GM20431 (cell line): ENCODE measurements around the gene TRABD.
"Not testable (repeated sequence)": the region's sequence is repeated elsewhere in the genome, so short reads cannot be mapped to it uniquely, and the experiment has no call there.

Experiments used
- in situ Hi-C: fragments of 300-500 bp; cut with MseI, MboI; formaldehyde crosslinking; loops from one replicate; pipeline ENCODE4 v1.15.0; 2020; ENCODE audit warnings: low sequenced_read_pairs; ENCODE audit not compliant: unreplicated experiment

Gene TRABD

DNA sequence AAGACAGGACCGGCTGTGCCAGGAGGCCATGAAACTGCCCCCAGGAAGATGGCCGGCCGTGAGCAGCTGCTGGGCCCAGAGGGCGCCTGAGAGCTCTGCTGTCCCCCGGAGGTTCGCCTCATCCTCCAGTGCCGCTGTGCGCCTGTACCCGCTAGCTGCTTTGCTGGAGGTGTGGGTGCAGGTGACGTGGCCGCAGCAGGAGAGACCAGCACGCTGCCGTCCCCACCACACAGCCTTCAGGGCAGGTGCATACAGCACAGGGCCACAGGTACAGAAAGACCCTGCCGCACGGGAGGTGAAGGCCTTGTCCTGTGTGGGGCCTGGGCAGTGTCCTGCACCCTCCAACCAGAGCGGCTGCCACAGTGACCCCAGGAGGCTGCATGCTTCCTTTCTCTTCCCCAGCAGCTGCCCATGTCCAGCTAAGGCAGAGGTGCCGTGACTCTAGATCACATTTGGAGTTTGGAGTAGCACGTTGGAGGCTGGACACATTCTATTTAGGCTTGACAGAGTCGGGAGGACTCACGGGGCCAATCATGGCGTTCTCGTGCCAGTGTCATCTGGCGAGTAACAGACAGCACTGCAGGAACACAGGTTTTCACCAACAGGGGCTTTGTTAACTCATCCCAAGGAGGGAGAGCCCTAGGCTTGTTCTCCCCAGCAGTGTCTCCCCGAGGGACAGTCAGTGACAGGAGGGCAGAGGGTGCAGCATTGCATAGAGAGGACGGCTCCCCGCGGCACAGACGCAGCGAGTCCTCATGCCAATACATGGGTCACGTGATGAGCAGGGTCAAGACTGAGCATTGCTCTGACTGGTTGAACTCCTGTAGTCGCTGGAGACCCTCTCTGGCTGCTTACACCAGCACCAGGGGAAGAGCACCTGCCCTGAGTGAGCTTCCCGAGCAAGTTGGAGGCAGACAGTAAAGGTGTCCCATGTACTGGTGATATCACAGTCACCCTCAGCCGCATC lies 33.9 kb upstream of the TRABD start:
- in situ Hi-C loops = no loop called here

DNA sequence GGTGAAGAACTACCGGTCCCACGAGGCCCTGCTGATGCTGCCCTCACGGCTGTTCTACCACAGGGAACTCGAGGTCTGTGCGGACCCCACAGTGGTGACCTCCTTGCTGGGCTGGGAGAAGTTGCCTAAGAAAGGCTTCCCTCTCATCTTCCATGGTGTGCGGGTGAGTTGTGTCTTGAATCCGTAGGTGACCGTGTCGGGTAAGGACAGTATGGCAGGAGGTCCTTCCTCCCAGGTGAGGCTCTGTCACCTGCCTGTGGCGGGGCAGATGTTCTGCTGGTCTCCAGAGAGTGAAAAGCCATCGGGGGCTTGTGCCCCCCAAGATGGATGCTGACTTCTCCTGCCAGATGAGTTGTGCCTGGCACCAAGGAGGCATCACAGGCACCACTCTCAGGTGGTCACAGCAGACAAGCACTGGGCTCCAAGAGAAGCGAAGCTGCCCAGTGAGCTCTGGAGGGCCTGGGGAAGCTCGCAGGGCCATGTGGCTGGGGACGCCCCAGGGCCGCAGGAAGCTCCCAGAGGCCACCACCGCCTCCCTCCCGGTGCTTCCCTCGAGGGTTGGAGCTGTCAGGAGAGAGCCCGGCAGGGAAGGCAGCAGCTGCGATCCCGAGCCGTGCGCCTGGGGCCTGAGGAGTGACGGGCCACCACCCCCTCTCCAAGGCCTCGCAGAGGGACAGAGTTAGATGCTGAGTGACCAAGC lies 32.5 kb upstream of the TRABD start:
- in situ Hi-C loops = no loop called here

DNA sequence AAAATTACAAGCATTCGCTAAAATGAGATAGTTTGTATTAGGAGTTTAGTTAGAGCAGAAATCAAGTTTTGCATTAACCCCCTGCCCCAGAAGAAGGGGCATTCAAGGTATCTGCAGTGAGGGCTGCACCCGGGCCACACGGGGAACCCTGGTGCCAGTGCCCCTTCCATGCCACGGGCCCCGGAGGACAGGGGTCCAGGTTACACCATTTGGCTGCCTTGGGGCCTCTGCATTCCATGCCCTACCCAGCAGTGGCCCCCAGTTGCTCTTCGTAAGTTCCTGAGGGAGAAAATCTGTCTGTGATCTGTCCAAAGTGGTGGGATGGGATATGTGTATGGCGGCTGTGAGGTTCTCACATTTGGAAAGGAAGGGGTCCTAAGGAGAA lies 32.0 kb upstream of the TRABD start:
- in situ Hi-C loops = no loop called here

DNA sequence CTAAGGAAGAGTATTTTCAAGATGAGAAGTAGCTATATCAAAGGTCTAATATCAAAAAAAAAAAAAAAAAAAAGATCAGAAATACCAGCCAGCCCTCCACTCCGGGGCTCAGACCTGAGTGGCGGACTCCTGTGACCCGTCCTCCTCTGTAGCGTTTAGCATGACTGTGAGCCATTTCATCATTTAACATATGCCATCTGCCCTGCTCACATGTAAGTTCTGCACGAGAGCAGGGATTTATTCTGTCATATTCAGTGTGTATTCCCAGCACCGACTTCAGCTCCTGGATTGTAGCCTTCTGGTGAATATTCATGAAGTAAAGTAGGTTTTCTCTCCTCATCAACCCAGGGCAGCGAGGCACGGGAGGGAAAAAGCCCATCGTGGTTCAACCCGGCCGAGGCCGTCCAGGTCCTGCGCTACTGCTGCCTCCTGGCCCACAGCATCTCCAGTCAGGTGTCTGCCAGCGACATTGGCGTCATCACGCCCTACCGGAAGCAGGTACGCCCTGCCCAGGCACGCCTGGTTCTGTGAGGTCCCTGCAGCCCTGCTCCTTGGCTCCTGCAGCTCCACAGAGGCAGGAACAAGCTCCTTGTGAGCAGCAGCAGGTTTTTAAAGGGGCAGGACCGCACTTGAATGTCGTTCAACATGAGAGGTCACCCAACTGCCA lies 27.9 kb upstream of the TRABD start:
- in situ Hi-C loops = no loop called here

DNA sequence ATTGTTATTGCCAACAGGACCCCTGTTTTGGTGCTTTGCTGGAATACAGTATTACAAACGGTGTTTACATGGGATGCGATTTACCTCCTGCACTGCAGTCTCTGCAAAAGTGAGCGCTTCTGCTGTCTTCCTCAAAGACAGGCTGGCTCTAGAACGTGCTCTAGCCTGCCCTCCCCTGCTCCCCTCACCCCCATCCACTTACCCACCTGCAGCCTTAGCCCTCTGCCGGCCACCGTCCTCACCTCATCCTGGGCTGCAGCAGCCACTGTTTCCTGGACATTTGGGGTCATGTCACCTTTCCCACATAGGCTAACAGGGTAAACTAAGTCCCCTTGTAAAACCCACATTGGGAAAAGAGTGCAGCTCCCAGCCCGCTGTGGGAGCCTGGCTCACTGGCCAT lies 24.8 kb upstream of the TRABD start:
- in situ Hi-C loops = no loop called here

DNA sequence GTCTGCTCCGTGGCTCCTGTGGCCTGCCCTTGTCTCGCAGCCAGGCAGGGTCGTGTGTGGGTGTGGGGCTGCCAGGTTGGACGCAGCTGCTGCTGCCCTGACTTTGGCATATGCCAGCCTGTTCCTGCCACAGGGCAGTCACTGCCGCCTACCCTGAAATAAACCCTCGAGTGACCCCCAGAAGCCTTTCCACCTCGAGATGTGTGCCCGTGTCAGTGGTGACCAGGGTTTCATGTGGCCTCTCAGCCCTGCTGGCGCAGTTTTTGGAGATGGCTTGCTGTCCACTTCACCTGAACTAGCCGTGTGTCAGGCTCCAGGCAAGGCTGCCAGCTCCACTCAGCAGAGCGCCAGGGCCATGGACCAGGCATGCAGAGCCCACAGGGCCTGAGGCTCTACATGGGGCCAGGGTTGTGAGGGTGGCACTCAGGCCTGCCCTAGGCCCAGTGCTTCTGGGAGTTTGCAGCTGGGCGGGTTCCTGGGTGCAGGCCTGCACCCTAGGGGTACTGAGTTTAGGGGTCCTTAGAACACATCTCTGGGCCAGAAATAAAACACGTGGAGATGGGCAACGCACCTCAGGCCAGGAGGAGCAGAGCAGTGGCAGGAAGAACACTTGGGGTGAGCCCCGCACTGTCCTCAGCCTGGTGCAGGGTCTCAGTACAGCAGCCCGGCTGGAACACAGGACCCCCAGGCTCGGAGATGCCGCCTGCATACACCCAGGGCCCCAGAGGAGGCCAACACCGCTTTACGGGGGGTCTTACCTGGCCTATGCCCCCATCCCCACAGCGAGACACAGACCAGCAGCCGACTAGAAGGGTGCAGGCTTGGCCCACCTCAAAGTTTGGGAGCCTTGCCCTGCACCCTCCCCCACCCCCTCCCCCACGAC lies 24.0 kb upstream of the TRABD start:
- in situ Hi-C loops = no loop called here

DNA sequence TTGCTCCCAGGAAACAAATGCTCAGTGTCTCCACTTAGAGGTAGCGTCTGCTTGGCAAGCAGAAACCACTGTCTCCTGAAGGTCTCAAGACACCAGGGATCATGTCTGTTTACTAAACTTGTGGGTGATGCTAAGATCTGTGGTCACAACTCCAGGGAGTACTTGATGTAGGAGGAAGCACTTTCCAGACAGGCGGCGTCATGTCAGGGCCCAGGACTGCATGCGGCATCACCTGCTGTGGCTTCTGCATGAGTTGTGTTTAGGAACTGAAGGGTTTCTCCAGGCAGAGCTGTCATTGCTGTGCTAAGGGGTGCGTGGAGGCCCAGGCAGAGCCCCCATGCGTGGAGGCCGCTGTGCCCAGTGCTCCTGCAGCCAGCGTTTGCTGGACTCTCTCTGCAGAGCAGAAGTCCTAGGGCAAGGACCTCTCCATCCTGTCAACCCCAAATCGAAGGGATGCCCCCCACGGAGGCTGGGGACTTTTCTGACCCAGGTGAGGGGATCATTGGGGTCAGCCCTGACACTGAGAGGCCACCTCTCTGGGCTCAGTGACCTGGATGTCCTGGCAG lies 23.2 kb upstream of the TRABD start:
- in situ Hi-C loops = no loop called here

DNA sequence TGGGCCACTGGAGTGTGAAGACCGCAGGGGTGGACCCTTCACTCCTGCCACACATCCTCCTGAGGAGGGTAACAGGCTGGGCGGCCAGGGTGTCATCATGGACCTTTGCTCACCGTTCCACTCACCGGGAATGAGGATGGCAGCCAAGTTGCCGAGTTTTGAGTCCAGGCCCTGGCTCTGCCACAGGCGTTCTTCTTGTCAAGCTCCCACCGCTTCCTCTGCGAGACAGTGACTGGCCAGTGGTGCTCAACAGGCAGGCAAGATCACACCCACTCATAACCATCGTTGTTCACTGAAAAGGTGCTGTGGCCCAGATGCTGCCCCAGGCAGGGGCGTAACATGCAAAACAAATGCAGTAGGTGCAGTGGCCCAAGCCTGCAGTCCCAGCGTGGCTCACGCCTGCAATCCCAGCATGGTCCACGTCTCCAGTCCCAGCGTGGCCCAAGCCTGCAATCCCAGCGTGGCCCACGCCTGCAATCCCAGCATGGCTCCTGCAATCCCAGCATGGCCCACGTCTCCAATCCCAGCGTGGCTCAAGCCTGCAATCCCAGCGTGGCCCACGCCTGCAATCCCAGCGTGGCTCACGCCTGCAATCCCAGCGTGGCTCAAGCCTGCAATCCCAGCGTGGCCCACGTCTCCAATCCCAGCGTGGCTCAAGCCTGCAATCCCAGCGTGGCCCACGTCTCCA lies 20.1 kb upstream of the TRABD start:
- in situ Hi-C loops = no loop called here

DNA sequence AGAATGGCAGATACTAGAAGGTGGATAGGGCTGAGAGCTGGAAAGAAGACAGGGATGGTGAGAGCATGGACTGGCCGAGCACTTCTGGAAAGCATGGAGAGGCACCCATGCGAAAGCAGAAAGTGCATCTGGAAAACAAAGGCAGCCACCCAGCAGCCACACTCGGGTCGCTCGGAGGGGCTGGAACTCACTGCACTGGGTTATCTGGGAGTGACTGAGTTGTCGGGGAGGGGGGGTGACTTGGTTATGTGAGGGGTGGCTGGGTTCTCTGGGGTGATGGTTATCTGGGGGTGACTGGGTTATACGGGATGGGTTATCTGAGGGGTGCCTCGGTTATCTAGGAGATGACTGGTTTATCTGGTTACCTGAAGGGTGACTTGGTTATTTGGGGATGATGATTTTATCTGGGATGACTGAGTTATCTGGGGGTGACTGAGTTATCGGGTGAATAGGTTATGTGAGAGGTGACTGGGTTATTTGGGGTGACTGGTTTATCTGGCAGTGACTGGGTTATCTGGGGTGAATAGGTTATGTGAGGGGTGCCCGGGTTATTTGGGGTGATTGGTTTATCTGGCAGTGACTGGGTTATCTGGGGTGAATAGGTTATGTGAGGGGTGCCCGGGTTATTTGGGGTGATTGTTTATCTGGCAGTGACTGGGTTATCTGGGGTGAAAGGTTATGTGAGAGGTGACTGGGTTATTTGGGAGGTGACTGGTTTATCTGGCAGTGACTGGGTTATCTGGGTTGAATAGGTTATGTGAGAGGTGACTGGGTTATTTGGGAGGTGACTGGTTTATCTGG lies 17.8 kb upstream of the TRABD start:
- in situ Hi-C loops = no loop called here

DNA sequence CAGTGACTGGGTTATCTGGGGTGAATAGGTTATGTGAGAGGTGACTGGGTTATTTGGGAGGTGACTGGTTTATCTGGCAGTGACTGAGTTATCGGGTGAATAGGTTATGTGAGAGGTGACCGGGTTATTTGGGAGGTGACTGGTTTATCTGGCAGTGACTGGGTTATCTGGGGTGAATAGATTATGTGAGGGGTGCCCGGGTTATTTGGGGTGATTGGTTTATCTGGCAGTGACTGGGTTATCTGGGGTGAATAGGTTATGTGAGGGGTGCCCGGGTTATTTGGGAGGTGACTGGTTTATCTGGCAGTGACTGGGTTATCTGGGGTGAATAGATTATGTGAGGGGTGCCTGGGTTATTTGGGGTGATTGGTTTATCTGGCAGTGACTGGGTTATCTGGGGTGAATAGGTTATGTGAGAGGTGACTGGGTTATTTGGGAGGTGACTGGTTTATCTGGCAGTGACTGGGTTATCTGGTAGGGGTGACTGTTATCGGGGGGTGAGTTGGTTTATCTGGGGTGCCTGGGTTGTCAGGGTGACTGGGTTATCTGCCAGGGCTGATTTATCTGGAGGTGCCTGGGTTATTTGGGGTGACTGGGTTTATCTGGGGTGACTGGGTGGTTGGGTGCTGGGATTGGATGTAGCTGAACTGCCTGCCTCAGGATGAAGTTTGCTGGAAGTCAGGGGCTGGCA lies 17.1 kb upstream of the TRABD start:
- in situ Hi-C loops = not testable (repeated sequence)

DNA sequence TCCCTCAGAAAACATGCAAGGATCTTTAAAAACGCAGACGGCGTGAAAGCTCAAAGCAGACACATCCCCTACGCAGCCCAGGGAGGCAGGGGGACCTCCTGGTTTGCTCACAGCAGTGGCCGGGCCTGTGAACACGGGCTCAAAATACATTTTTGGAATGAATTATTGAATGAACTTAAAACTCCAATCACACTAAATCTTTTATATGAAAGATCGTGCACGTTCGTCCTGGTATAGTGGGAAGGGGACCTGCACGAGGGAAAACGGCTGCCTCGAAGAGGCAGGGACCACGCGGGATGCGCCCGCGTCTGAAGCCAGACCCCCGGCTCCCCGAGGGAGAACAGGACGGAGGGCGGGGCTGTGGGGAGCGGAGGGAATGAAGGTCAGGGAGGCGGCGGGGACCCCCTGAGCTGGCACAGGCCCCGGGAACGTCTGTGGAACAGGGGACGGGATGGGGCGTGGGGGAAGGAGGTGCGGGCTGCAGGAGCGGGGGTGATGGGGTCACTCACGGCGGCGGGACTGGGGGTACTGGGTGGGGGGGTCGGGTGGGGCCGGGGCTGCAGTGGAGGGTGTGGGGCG lies 16.4 kb upstream of the TRABD start:
- in situ Hi-C loops = no loop called here

DNA sequence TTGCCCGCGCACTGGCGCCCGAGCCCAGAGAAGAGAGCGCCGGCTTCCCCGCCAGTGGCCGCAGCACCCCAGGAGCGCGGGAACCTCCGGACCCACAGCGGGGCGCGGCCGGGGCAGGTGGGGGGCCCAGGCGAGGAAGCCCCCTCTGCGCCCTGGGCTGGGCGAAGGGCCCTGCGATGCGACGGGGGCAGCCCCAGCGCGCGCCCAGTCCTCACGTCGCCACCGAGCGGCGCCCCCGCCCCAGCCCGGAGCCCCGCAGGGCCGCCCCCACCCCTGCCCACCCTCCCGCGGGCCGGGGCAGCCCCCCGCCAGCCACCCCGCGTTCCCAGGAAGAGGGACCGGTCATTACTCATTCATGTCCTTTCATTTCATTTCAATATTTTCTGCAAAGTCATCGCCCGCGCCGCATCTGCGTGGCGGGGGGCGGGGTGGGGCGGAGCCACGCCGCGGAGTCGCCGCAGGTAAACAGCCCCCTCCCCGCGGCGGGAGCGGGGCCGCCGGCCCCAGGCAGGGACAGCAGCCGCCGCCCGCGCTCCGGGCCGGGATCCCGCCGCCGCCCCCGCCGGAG lies 15.9 kb upstream of the TRABD start:
- in situ Hi-C loops = no loop called here

DNA sequence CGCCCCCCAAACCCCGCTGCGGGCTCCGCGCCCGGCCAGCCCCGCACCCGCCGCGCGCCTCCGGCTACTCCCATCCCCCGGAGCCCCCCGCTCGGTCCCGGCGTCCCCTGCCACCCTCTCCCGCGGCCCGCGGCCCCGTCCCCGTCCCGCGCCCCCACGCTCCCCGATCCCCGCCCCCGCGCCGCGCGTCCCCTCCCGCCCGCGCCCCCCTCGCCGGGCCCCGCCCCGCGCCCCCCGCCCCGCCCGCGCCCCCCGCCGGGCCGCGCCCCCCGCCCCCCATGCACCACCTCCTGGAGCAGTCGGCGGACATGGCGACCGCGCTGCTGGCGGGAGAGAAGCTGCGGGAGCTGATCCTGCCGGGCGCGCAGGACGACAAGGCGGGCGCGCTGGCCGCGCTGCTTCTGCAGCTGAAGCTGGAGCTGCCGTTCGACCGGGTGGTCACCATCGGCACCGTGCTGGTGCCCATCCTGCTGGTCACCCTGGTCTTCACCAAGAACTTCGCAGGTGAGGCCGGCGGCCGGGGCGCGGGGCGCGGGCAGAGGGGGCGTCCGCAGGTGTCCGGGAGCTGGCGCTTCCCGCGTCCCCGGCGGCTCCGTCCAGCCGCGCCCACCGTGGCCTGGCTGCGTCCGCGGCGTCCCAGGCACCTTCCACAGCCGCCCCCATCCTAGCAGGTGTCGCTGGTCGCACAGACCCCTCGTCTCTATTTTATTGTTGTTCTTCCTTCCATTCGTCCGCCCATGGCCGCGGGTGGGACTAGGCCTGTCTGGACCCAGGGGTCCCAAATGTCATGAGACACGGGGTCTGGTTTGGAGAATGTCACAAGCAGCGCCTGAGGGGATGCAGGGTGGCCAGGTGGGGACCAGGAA lies 15.0 kb upstream of the TRABD start, which contains the start of gene PANX2:
TSS of gene PANX2 (plus strand) at position 279 of the 866 bp plus-strand sequence. CDS start at position 279, 0 bp downstream.
- in situ Hi-C loops = no loop called here

DNA sequence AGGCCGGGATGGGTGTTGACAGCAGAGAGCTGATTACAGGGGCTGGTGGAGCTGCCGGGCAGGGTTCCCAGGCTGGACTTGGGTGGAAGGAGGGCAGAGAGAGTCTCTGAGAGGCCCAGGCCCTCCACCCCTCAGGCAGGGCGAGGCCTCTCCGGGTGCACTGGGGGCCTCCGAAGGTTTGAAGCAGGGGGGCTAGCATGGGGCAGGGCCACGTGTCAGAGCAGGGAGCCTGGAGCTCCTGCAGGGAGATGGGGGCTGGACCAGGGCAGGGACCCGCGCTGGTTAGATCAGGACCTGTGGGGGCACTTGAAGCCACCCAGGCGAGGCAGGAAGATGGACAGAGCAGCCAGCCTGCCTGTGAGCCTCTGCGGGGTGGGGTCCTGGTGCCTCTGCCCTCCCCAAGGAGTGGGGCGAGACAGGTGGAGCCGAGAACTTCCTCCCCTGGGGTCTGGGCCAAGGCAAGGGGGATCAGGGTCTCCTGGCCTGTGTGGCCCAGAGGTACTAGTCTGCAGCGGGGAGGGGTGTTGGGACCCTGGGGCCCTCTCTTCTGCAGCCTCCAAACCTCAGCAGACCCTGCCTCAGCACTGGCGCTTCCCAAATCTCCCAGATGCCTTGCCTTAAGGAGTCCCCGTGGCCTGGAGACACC lies 14.3 kb upstream of the TRABD start:
- in situ Hi-C loops = no loop called here

DNA sequence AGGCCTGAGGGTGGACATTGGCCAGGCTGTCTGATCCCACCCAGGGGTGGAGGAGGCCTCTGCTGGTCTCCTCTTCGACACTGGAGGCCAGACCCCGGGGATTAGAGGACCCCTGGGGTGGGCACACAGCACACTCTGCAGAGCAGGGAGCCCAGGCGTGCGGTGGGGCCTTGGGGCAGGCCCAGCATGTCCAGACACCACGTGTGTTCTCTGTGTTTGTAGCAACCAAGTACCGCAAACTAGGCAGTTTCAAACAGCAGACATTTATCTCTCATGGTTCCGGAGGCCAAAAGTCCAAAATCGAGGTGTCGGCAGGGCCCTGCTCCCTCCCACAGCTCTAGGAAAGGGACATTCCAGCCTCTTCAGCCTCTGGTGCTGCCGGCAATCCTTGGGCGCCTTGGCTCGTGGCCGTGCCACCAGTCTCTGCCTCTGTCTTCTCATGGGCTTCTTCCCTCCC lies 13.7 kb upstream of the TRABD start:
- in situ Hi-C loops = no loop called here
